TTC549 (cell line): ENCODE measurements around the gene ZNF536.
"Not testable (repeated sequence)": the region's sequence is repeated elsewhere in the genome, so short reads cannot be mapped to it uniquely, and the experiment has no call there.

Experiments used
- FAIRE-seq: peaks from 2 replicates; lab custom pipeline; 2012; peaks lifted over from hg19 to GRCh38; lab: Jason Lieb, UNC

ZNF536 gene

DNA sequence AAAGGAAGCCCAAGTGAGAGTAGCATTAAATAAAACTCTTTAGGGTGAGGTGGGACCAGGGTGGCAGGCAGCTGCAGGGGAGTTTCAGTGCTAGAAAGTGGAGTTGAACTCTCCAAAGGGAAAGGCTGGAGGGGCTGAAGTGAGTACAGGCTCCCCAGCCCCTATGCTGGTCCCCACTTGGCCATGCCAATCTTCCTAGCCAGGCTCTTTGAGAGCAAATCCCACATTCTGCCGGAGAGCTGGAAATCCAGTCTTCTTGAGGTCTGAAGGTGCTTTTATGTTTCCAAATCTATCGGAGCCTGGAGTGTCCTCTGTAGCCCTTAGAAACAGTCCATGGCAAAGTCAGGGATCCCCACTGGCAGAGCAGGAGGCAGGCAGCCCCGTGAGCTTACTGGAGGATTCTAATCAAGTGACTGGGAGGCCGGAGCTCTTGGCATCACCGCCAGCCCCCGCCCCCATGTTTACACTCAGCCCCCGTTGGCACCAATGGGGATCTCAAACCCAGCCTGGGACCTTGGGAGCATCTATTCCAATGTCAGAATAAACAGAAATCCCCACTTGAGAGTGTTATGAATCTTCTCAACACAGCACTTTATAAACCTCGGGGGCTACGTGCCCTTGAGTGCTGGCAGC is 18.3 kb downstream of the ZNF536 start:
- no peak for FAIRE-seq

DNA sequence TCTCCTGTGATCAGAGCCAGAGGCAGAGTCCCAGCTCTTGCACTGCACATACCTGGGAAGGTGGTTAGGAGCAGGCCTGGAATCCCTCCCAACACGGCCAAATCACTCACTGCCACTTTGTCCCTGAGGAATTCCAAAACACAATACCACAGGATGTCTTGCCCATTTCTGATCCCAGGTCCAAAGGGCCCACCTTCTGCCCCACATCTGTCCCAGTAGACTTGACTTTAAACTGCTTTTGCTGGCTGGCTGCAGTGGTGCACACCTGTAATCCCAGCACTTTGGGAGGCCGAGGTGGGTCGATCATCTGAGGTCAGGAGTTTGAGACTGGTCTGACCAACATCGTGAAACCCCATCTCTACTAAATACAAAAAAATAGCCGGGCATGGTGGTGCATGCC is 18.9 kb downstream of the ZNF536 start:
- FAIRE-seq, result no peak

DNA sequence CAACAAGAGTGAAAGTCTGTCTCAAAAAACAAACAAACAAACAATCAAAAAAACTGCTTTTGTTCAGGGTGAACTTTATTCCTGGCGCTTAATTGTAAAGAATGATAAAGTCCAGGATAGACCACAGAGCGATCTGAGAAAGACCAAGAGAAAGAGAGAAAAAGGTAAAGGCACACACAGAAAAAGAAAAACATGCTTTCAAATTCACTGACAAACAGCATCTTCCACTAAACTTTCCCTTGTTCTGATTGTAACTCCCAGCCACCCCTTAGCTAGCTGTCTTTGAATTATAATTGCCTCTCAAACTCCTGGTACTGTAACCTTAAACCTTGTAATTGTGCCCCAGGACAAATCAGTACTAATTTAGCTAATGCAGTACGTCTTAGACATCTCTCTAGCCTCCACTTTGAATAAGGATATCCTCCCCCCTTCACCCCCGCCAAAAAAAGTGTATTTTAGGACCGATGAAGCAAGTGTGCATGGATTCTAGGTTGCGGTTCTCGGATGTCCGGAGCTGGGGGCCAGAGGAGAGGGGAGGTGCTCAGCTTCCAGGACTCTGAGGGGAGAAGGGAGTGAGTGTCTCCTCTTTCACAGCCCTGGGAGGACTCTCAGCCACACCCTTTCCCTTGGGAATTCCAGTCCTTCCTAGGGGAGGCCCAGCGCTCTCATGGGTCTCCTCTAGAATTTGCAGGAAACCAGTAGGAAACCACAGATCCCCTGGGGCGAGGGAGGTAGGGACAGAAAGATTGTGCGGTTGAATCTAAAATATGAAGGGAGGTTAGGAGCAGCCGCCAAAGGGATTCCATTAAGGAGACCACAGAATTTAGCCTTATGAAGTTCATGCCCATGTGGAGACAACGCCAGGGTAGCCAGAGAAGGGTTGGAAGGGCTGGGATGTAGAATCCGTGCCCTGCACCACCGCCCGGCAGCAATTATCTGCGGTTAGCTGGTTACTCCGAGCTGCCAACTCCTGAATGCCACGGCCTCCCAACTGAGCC is 19.7 kb downstream of the ZNF536 start:
- no peak for FAIRE-seq

GRCh38 chr19:30393046-30393445 is 20.9 kb downstream of the ZNF536 start:
- FAIRE-seq, result no peak

- FAIRE-seq, result no peak
Measured at GRCh38 chr19:30393729-30394480, 21.7 kb downstream of the ZNF536 start.

GRCh38 chr19:30394481-30395151 is 22.4 kb downstream of the ZNF536 start:
- no peak for FAIRE-seq

DNA sequence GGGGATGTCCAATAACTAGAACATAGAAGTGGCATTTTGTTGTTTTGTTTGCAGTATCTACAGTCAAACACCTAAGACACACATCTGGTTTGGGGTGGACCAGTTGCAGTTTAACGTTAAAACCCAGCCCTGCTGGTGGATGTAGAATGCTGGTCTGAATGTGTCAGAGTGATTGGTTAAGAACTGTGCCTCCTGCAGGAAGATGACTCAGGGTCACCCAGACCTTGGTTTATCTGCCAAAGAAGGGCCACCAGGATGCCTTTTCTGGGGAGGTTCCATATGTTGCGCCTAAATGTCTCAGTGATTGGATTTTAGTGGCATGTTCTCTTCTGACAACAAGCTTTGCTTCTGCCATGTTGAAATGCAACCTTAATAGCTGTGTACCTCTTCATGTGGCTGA is 23.1 kb downstream of the ZNF536 start:
- FAIRE-seq, result no peak

DNA sequence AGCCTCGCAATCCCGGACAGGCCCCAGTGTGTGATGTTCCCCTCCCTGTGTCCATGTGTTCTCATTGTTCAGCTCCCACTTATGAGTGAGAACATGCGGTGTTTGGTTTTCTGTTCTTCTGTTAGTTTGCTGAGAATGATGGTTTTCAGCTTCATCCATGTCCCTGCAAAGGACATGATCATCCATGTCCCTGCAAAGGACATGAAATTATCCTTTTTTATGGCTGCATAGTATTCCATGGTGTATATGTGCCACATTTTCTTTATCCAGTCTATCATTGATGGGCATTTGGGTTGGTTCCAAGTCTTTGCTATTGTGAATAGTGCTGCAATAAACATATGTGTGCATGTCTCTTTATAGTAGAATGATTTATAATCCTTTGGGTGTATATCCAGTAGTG is 26.4 kb downstream of the ZNF536 start:
- FAIRE-seq, result not testable (repeated sequence)

DNA sequence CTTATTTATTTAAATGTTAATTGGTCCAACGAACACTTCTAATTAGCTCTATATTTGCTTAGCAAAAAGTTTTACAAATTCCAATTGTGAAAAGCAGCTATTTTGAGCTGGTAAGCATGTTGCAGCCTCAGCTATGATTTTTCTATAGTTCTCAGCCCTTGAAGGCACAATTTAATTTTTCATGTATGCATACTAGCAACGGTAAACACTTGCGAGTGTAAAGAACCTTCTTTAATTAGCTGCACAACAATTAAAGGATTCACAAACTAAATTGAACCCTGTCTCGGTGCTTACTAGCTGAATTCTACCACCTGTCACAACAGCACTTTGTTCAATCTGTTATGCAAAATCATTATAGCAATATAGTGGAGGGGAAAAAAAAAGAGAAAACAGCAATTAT is 29.8 kb downstream of the ZNF536 start:
- no peak for FAIRE-seq

GRCh38 chr19:30402436-30403202 is 30.4 kb downstream of the ZNF536 start:
- no peak for FAIRE-seq

GRCh38 chr19:30403203-30403985 is 31.2 kb downstream of the ZNF536 start:
- FAIRE-seq, result no peak

DNA sequence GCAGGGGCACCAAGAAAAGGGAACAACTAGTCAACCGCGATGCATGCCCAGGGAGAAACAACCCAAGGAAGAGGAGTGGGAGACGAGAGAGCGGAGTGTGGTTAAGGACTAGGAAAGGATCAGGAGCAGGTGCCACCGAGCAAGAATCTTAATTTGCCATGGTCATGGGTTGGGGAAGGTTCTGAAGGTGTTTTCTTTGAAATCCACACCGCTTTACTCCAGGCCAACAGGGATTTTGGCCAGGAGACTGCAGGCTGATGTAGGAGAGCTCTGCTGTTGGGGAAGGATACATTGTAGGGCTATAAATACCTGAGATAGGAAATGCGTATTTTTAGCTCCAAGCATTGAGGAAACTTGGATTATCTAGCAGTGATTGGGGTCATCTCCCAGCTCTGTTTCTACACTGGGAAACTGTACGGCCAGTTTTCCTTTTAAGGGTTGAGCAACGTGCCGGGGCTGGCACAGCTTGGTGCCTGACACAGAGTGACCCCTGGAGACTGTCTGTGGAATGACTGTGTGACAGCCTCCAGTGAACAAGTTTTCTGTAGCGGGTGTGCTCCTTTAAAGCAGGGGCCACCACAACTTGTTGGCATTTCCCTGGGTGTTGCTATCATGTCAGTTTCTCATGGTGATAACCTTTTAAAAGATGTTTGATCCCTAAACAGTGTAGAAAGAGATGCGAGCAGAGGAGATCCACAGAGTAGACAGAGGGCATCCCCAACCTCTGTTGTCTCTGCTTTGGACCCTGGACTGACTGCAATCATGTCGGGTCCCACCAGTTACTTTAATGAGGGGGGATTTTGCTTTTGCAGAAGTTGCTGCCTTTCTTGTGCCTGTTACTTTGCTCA is 34.3 kb downstream of the ZNF536 start:
- FAIRE-seq, result no peak

DNA sequence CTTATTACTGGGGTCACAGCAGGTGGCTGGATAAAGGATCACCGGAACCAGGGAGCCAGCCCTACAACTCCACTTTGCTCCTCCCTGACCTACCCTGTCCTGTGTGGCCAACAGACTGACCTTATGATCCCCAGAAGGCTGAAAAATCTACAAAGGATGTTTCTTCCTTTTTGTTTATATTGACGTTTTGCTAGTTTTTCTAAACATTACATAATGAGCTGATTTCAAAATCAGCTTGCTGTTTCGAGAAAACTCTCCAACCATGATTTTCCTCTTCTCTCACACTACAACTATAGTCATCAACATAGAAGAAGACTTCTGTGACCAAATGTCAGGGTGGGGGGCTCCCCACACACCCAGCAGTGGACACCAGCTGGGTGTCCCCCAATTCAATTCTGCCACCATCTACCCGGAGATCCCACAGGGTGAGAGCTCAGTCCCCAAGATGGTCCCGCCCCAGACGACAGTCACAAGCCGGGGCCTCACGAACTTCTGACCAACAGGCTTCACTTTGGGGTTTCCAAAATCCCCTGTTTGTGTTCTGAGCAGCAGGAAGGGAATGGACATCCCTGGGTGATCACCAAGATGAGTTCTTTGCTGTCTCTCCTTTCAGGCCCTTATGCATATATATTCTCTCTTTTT is 35.0 kb downstream of the ZNF536 start:
- FAIRE-seq, result no peak

- FAIRE-seq, result no peak
Measured at GRCh38 chr19:30408734-30409301, 36.6 kb downstream of the ZNF536 start.

GRCh38 chr19:30411714-30412113 is 39.5 kb downstream of the ZNF536 start:
- FAIRE-seq, result peak; percentile 41

DNA sequence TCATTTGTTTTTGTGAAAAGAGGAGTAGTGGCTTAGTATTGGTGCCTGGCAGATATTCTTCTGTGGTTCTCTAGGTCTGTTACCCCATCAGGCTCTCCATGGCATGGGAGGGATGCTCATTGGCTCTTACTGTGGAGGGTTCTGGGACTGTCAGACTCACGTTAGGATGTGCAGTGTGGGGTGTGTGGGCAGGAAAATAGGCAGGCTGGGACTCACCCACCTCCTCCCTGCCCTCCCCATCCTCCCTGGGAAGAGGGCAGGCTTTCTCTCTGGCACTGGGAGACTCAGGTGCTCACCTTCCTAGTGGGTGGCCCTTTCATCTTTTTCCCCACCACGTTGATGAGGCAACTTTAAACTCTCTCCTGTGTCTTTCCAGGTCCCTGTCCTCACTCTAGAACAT is 44.2 kb downstream of the ZNF536 start:
- FAIRE-seq, result no peak

DNA sequence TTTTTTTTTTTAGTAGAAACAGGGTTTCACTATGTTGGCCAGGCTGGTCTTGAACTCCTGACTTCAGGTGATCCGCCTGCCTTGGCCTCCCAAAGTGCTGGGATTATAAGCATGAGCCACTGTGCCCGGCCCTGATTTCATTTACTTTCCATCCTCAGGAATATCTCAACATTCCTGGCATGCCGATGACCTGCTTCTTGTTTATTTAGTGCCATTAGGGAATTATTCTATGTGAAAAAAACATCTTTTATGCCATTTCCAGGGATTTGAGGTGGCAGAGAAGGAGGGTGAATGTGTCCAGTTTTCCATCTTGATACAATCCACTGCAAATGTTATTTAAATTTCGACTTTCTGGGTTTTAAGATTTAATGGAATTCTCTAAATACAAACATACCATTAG is 45.0 kb downstream of the ZNF536 start:
- FAIRE-seq, result not testable (repeated sequence)

DNA sequence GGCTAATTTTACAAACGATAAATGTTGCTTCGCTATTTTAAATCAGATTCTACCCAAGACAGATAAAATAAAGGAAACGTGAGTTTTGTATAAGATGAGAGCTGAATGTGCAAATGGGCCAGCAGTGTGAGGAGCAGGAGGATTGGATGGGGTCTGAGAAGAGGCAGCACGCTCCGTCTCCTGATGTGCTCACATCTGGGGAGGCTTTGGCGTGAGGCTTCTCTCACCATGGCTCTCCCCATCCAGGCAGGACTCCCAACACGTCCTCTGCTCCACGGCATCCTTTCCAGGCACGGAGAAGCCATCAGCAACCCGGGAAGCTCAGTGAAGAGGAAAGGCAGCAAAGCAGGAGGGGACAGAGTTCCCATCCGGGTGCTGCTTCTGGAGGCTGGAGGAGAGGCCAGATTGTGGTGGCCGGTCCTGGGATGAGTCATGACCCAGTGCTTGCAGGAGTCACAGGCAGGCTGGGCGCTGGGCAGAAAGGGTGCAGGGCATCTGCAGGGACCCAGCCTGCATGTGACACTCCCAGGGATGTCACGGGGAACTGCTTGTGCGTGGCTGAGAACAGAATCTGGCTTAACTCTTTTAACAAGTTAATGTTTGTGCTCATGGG is 47.5 kb downstream of the ZNF536 start:
- no peak for FAIRE-seq
